MM.1S (cell line): ENCODE results near the gene AKAP8.

Experiments used
- DNase-seq: peaks from one replicate; pipeline ENCODE4 v3.0.0-alpha.2; 2015
- H2AFZ ChIP-seq: fragments of 300-600 bp; sonication (generic); 2 replicates; pipeline ENCODE4 v1.6.0; 2016; ENCODE audit warnings: antibody characterized with exemption, low read length
- H3F3A ChIP-seq: fragments of 300-600 bp; sonication (generic); 2 replicates; pipeline ENCODE4 v1.6.1; 2016; ENCODE audit warnings: mild to moderate bottlenecking, antibody characterized with exemption, low read length, moderate library complexity, mixed read lengths; ENCODE audit not compliant: insufficient read depth
- H3K27ac ChIP-seq: fragments of 300-600 bp; sonication (generic); 2 replicates; pipeline ENCODE4 v1.5.1; 2016; ENCODE audit warnings: mild to moderate bottlenecking, low read length
- H3K27me3 ChIP-seq: fragments of 300-600 bp; sonication (generic); replicated peaks from 2 replicates; pipeline ENCODE4 v1.6.0; 2016; ENCODE audit warnings: low read length; ENCODE audit not compliant: insufficient read depth
- H3K36me3 ChIP-seq: fragments of 300-600 bp; sonication (generic); replicated peaks from 2 replicates; pipeline ENCODE4 v1.6.1; 2016; ENCODE audit warnings: mild to moderate bottlenecking, low read length, mixed read lengths; ENCODE audit not compliant: insufficient read depth
- H3K4me1 ChIP-seq: fragments of 300-600 bp; sonication (generic); 2 replicates; pipeline ENCODE4 v1.6.1; 2016; ENCODE audit warnings: low read length, mixed read lengths
- H3K4me2 ChIP-seq: fragments of 300-600 bp; sonication (generic); 2 replicates; pipeline ENCODE4 v1.6.0; 2016; ENCODE audit warnings: low read depth, low read length
- H3K4me3 ChIP-seq: fragments of 300-600 bp; sonication (generic); 2 replicates; pipeline ENCODE4 v1.5.1; 2016; ENCODE audit warnings: low read length, mixed read lengths
- H3K79me2 ChIP-seq: fragments of 300-600 bp; sonication (generic); 2 replicates; pipeline ENCODE4 v1.6.1; 2016; ENCODE audit warnings: mixed run types, low read length, mixed read lengths
- H3K9ac ChIP-seq: fragments of 300-600 bp; sonication (generic); 2 replicates; pipeline ENCODE4 v1.6.1; 2016; ENCODE audit warnings: low read length, mixed read lengths
- H3K9me2 ChIP-seq: fragments of 300-600 bp; sonication (generic); replicated peaks from 2 replicates; pipeline ENCODE4 v1.6.1; 2016; ENCODE audit warnings: mild to moderate bottlenecking, low read length, mixed read lengths; ENCODE audit not compliant: insufficient read depth
- H3K9me3 ChIP-seq: fragments of 300-600 bp; sonication (generic); replicated peaks from 2 replicates; pipeline ENCODE4 v1.6.1; 2016; ENCODE audit warnings: mild to moderate bottlenecking, low read length, mixed read lengths; ENCODE audit not compliant: insufficient read depth
- H4K20me1 ChIP-seq: fragments of 300-600 bp; sonication (generic); 2 replicates; pipeline ENCODE4 v1.6.1; 2016; ENCODE audit warnings: mild to moderate bottlenecking, low read length, moderate library complexity, mixed read lengths; ENCODE audit not compliant: insufficient read depth
- CTCF ChIP-seq: fragments of 300-600 bp; sonication (generic); IDR thresholded peaks from 2 replicates; pipeline ENCODE4 v1.5.1; 2016; ENCODE audit warnings: antibody characterized with exemption, low read length, mixed read lengths
- EZH2 ChIP-seq: fragments of 300-600 bp; sonication (generic); optimal IDR thresholded peaks from 2 replicates; pipeline ENCODE3; 2017; ENCODE audit warnings: low read depth, mild to moderate bottlenecking, antibody characterized with exemption, low read length, mixed read lengths
- EZH2phosphoT487 ChIP-seq: fragments of 300-600 bp; sonication (generic); IDR thresholded peaks from 2 replicates; pipeline ENCODE4 v1.6.1; 2018; ENCODE audit warnings: antibody characterized with exemption, low read length

AKAP8 gene

DNA sequence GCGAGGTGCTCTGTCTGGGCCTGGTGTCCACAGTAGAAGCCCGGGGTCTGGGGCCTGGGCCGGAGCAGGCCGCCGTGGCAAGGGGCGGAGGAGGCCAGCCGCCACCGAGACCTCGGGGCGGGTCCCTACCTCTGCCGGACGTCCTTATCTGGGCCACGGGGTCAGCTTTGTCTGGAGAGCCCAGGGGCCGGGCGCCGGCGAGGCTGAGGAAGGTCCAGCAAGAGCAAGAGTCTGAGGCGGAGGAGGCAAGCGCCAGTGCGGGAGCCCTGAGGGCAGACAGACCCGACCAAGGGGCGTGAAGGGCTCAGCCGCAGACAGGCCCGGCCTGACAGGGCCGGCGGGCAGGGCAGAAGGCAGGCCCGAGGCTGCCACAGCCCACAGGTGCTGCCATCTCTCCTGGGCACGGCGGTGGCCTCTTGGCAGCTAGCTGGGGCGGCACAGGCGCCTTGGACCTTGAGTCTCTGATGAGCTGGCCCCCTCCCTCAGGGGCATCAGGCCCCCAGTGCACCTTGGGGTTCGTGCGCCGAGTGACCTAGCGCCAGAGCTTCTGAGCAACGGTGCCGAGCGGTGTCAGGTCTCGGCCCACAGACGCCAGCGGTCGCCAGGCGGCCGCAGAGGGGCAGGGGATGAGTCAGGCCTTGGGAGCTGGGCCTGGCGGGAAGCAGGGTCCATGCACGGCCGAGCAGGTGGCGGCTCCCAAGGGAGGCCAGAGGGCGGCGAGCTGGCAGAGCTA is 19.1 kb upstream of the AKAP8 start:
- no peak for DNase-seq
- Histone ChIP-seq H3K9me2 (no peaks in the 10 kb centered on the region), H3K4me3 (no peak overlapping the region), H4K20me1 (no peaks in the 10 kb centered on the region), H3K4me2 (no peak overlapping the region), H3K36me3 (no peaks in the 10 kb centered on the region; the same call in 1 of the 2 replicates), H3K79me2 (peaks cover 31% of the 10 kb centered on the region), H3K9me3 (no peaks in the 10 kb centered on the region), H2AFZ (no peak overlapping the region), H3K4me1 (no peaks in the 10 kb centered on the region), H3F3A (no peaks in the 10 kb centered on the region), H3K27me3 (no peaks in the 10 kb centered on the region), H3K9ac (no peak overlapping the region), H3K27ac (no peak overlapping the region)
- no peak for TF ChIP-seq CTCF
- no peak for TF ChIP-seq EZH2phosphoT487
- no peak for TF ChIP-seq EZH2

GRCh38 chr19:15397782-15398181 is 18.2 kb upstream of the AKAP8 start:
- H3K4me3 ChIP-seq, result no peak overlapping the region
- TF ChIP-seq EZH2phosphoT487 (no peak), CTCF (no peak), EZH2 (no peak)
- H3K27ac ChIP-seq, result no peak overlapping the region
- DNase-seq, result no peak
- no peaks in the 10 kb centered on the region for H3K9me2 ChIP-seq
- H3K4me2 ChIP-seq, result no peak overlapping the region
- peaks cover 22% of the 10 kb centered on the region for H3K79me2 ChIP-seq
- no peaks in the 10 kb centered on the region for H3K27me3 ChIP-seq
- no peaks in the 10 kb centered on the region for H3K9me3 ChIP-seq
- no peaks in the 10 kb centered on the region; the same call in 1 of the 2 replicates for H3K36me3 ChIP-seq
- no peak overlapping the region for H2AFZ ChIP-seq
- no peaks in the 10 kb centered on the region for H3K4me1 ChIP-seq
- H3K9ac ChIP-seq, result no peak overlapping the region
- H3F3A ChIP-seq, result no peaks in the 10 kb centered on the region
- H4K20me1 ChIP-seq, result no peaks in the 10 kb centered on the region

- no peak overlapping the region for H3K9ac ChIP-seq
Observed at GRCh38 chr19:15397236-15397635, 17.6 kb upstream of the AKAP8 start.

More at GRCh38 chr19:15397236-15397635, 17.6 kb upstream of the AKAP8 start:
- Histone ChIP-seq H4K20me1 (no peaks in the 10 kb centered on the region), H3K27me3 (no peaks in the 10 kb centered on the region), H3K4me1 (no peaks in the 10 kb centered on the region), H2AFZ (no peak overlapping the region), H3K27ac (no peak overlapping the region), H3F3A (no peaks in the 10 kb centered on the region), H3K4me2 (no peak overlapping the region), H3K9me3 (no peaks in the 10 kb centered on the region), H3K79me2 (peaks cover 16% of the 10 kb centered on the region), H3K9me2 (no peaks in the 10 kb centered on the region), H3K4me3 (no peak overlapping the region), H3K36me3 (no peaks in the 10 kb centered on the region; the same call in 1 of the 2 replicates)
- DNase-seq, result no peak
- TF ChIP-seq EZH2phosphoT487 (no peak), CTCF (no peak), EZH2 (no peak)
